8988T (cell line): ENCODE data around the gene RASAL2.

Experiments
- DNase-seq: peaks from one replicate; pipeline ENCODE4 v3.0.0; 2011

The RASAL2 gene

GRCh38 chr1:178470411-178470960 lies 376.6 kb downstream of the RASAL2 start:
- no peak for DNase-seq

GRCh38 chr1:178472531-178472930 lies 378.6 kb downstream of the RASAL2 start:
- DNase-seq, result no peak

DNA sequence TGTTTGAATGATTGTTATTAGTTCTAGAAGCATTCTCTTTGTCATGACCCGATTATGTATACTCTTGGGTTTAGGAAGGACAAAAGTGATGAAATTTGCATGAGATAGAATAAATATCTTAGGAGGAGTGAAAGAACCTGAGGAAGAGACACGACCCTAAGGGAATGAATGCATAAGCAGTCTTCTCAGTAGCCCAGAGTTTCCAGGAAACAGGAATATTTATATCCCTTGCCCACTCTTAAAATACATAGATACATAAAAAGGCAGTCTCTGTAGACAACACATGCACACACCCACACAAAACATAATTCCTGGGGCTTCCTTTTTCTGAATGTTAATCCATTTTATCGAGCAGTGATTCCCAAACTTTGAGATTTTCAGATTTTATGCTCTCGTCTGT lies 383.5 kb downstream of the RASAL2 start:
- DNase-seq, result no peak

- no peak for DNase-seq
Measured at GRCh38 chr1:178477841-178478240, 383.9 kb downstream of the RASAL2 start.

GRCh38 chr1:178483251-178483957 lies 389.5 kb downstream of the RASAL2 start:
- no peak for DNase-seq

GRCh38 chr1:178484698-178485225 lies 390.9 kb downstream of the RASAL2 start:
- no peak for DNase-seq

DNA sequence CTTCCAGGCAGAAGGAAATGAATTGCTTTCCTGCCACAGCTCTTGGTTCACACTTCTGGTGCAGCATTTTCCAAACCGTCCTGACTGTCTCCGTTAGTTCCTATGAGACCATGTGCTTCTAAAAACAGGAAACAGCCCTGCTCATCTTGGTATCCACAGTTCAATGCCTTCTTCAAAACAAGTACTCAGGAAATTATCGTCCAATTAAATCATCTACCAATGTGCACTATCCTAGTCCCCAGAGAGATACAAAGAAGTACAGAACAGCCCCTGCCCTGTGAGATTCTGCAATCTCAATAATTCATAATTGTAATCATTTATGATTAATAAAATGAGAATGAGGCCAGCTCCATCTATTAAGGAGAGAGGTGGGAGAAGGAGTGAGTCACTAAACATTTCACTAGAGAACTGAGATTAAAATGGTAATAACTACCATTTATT lies 391.7 kb downstream of the RASAL2 start:
- DNase-seq, result no peak

DNA sequence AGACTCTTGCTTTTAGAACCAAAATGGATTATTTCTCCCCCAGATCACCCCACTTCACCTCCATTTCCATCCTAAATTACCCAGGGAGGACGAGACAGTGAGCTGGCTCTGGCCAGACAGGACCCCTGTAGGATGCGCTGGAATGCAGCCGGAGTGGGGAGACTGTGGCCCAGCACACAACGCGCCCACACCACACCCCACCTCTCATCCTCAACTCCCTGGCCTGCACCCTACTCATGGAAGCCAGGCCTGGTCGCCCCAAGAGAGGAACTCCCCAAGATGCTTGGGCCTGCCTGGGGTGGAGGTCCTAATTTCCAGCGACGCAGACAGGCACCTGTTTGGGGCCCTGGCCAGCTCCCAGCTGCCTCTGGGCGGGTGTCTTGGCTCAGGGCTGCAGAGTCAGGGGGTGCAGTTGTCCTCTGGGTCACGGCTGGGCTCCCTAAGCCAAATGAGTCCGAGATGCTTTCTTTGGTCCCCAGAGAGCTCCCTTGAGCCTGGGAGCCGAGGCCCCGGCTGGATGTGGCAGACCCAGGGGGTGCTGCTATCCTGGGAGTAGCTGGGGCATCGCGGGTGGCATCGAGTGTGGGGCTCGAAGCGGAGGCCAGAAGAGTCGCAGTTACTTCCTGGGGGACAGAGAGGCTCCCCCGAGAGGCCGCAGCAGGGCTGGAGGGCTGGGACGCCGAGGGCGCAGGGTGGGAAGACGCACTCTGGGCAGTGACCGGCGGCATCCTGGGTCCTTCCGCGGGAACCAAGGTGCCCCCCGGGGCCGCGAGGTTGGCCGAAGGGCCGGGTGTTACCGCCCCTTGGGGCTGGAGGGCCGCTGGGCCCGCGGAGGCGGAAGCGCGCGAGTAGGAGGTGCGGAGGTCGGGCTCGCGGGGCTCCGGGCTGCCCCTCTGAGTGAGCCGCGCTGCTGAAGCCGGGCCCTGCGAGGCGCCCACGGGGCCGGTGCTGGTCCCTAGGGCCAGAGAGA lies 392.5 kb downstream of the RASAL2 start:
- DNase-seq, result no peak

DNA sequence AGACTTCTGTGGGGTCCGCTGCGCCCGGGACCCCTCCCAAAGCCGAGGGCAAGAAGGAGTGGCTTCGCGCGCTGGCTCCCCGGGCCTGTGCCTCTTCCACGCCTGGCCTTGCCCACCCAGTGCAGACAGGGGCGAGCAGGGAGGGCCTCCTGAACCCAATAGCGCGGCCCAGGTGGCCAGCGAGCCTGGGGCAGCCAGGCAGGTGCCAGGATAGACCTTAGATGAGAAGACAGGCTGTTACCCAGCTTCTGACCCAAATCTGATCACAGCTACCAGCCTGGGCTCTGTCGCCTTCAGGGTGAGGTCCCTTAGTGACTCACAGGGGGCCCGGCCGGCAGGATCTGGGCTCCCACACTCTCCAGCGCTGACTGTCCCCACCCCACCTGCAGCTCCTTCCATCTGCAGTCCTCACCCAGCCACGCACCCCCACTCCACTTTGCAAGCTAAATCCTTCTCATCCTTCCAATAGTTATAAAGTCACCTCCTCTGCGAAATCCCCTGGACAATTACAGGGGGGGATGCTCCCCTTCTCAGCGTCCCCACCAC lies 393.2 kb downstream of the RASAL2 start:
- no peak for DNase-seq

GRCh38 chr1:178488393-178488792 lies 394.5 kb downstream of the RASAL2 start:
- no peak for DNase-seq

GRCh38 chr1:178489399-178489798 lies 395.5 kb downstream of the RASAL2 start:
- no peak for DNase-seq

DNA sequence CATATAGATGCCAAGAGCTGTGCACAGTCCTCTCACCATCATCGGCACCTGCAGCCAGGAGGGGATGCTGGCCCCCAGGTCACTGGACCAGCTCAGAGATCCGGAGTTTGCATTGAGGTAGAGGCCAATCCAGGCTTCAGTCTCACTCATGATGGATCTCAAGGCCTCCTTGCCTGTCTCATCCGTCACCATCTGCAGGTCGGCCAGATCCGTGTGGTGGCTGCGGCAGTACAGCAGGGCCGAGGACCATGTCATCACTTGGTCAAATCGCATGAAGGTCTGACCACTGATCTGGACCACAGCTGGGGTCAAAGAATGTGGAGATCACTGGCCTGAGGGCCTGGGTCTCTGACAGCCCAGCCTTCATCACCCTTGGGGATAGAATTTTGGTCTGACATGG lies 396.2 kb downstream of the RASAL2 start:
- no peak for DNase-seq

- no peak for DNase-seq
Measured at GRCh38 chr1:178490967-178491366, 397.1 kb downstream of the RASAL2 start.

- DNase-seq, result no peak
Measured at GRCh38 chr1:178491721-178492120, 397.8 kb downstream of the RASAL2 start.

GRCh38 chr1:178492341-178492740 lies 398.4 kb downstream of the RASAL2 start:
- no peak for DNase-seq

GRCh38 chr1:178493301-178493741 lies 399.4 kb downstream of the RASAL2 start:
- no peak for DNase-seq

GRCh38 chr1:178494569-178494971 lies 400.7 kb downstream of the RASAL2 start:
- DNase-seq, result no peak

- no peak for DNase-seq
Measured at GRCh38 chr1:178495158-178495557, 401.3 kb downstream of the RASAL2 start.

DNA sequence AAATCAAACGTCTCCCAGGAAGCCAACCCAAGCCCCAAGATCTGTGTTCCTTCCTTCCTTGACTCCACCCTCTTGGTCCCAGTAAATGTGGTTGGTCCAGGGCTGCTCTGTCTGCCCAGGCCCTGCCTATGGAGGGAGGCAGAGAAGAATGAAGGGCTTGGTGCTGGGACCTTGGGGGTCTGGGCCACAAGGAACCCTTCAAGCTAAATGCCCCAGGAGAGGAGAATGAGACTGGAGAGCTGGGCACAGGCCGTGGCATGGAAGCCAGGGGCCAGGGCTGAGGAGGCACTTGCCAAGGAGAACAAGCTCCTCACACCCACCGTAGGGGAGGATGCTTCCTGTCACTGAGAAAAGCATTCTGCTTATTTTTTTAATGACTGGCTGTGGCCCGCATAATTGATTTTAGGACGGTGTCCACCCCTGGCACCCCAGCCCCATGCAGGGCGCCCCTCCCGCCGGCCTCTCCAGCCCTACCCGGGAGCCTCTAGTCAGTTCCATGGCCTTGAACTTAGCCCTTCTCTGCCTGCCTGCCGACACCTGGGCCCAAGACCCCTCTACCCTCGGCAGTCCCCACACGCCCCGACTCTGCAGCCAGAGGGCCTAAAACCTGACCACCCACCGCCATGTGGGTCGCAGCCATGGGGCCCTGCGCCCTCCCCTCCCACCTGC lies 402.0 kb downstream of the RASAL2 start:
- no peak for DNase-seq

DNA sequence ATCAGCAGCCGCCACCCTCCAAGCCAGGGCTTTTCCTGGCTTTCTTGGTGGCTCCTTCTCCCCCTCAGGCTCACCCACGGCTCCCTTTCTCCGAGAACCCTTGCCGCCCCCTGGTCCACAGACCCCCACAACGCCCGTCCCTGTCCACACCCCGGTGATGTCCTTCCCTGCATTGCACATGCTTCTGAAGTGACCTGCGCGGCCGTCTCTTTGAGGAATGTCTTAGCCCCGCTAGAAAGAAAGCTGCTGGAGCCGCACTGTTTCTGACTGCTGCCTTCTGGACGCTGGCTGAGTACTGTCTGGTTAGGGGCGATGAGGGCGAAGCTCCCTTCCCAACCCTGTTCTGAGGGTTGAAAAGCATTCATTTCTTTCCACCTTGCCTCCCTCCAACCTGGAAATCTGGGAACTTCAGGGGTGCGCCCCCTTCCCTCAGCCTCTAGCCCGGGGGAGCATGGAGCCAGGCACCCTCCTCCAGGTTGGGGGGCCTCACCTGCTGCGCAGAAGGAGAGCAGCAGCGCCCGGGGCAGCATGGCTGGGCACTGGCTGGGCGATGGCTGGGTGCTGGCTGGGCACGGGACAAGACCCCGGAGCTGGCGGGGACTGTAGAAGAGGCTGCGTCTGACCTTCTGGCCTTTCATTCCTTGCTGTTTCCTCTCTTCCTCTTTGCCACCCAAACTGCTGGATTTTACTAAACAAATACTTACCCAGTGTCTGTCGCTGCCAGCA lies 402.7 kb downstream of the RASAL2 start, which contains the start of gene CLEC20A:
TSS of gene CLEC20A (minus strand) at position 555 of the 726 bp plus-strand sequence. CDS start at position 530, 25 bp downstream.
- DNase-seq, result no peak

DNA sequence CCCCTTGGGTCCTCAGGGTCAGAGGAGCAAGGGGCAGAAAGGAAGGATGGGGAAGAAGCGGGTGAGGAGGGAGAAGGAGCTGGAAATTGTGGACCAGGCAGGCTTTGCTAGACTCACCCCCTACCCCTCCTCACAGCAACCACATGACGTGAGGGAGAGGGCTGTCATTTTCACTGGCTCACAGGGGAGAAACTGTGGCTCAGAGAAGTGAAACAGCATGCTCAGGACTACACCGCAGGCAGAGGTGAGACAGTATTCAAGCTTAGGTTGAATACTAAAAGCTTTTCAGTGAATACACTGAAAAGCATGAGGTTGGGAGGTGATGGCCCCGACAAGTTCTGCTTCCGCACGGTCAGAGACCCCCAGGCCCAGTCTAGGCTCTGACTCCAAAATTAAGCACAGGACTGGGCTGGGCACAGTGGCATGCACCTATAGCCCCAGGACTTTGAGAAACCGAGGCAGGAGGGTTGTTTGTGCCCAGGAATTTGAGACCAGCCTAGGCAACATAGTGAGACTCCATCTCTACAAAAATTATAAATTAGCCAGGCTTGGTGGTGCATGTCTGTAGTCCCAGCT lies 404.1 kb downstream of the RASAL2 start:
- no peak for DNase-seq
